ENCODE data around the gene CCNL1.
"Not testable (repeated sequence)": the region's sequence is repeated elsewhere in the genome, so short reads cannot be mapped to it uniquely, and the experiment has no call there.

CCNL1 gene

DNA sequence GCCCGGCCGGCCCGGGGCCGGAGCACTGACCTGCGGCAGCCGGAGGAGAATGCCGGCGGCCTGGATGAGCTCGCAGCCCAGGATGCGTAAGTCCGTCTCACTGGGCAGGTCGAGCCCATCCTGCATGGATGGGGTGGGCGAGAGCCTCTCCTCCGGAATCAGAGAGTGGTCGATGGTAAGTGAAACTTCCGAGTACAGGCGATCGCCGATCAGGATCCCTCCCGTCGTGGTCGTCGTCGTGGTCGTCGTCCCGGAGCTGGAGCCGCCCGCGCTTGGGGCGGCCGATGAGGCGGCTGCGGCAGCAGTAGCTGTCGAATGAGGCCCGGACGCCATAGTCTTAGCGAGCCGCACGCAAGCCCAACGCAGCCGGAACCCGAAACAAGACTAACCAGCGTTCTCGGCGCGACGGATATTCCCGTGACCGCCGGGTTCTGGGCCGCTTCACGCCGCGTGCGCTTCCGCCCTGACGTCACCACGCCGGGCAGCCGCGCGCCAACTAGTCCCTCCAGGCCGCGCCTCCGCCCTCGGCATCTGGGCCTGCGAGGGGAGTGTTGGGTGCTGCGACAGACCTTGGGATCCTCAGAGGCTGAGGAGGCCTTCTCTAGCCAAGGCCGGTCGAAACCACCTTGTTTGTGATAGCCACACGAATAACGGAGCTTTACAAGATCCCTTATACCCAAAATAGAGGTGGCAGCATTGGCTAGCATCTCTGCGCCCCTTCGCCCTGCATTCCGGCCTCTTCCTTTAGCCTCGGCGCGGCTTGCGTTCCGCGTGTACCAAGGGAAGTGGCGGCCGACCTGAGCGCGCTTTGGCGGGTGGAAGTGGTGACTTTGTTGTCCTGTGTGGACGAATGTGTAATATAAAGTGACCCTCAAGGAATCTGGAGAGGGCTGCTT, at the start of gene CCNL1:
TSS of gene CCNL1 (minus strand) at position 386 of the 896 bp plus-strand sequence. CDS start at position 333, 53 bp downstream.
- peak within 1 kb of the TSS; percentile 96 for H3K4me3 ChIP-seq (ENCODE audit: low read depth, low read length)
- TF ChIP-seq, protein P1, sequence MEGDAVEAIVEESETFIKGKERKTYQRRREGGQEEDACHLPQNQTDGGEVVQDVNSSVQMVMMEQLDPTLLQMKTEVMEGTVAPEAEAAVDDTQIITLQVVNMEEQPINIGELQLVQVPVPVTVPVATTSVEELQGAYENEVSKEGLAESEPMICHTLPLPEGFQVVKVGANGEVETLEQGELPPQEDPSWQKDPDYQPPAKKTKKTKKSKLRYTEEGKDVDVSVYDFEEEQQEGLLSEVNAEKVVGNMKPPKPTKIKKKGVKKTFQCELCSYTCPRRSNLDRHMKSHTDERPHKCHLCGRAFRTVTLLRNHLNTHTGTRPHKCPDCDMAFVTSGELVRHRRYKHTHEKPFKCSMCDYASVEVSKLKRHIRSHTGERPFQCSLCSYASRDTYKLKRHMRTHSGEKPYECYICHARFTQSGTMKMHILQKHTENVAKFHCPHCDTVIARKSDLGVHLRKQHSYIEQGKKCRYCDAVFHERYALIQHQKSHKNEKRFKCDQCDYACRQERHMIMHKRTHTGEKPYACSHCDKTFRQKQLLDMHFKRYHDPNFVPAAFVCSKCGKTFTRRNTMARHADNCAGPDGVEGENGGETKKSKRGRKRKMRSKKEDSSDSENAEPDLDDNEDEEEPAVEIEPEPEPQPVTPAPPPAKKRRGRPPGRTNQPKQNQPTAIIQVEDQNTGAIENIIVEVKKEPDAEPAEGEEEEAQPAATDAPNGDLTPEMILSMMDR (IDR thresholded peaks at IDR 0.05; ENCODE audit: low read depth, low read length) = no peak

DNA sequence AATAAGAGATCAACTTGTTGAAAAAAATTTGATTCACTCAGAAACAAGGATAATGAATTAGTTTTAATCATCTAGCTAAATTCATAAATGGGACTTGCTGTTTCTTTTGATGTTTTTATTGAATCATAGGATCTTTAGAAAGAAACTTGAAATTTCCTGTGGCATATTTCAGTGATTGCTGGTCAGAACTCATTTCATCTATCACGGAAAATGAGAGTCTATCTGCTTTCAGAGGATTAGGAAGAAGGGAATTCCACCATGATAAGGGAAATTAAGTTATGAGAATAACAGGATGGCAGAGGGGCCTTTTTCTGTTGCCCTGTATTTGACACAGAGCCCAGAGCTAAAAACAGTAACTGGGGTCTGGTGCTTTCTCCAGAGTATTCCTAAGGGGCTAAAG, 44.9 kb upstream of the CCNL1 start:
- TF ChIP-seq, protein P1 (IDR thresholded peaks at IDR 0.05; ENCODE audit: low read depth, low read length) = no peak

DNA sequence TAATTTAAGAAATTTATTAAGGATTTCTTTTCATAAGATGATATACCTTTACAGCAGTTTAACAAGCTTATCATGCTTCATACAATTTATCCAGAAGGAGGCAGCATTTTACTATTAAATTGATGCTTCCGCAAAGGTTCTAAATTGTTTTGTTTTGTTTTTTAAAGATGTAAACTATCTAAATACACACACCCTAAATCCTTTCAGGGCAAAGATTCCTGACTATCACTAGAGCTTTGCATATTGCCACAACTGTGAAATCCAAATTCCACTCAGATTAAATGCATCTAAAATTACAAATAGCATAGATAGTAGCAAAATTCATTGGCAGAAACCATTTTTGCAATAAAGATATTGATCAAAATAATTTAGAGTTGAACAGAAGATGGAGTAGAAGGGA, 44.5 kb upstream of the CCNL1 start:
- TF ChIP-seq, protein P1 (IDR thresholded peaks at IDR 0.05; ENCODE audit: low read depth, low read length) = peak; percentile 17; the same call in 1 of the 2 replicates
- H3K4me3 ChIP-seq (ENCODE audit: low read depth, low read length) = no peak overlapping the region

More for the DNA sequence above, 44.9 kb upstream of the CCNL1 start:
- no peak overlapping the region for H3K4me3 ChIP-seq (ENCODE audit: low read depth, low read length)

DNA sequence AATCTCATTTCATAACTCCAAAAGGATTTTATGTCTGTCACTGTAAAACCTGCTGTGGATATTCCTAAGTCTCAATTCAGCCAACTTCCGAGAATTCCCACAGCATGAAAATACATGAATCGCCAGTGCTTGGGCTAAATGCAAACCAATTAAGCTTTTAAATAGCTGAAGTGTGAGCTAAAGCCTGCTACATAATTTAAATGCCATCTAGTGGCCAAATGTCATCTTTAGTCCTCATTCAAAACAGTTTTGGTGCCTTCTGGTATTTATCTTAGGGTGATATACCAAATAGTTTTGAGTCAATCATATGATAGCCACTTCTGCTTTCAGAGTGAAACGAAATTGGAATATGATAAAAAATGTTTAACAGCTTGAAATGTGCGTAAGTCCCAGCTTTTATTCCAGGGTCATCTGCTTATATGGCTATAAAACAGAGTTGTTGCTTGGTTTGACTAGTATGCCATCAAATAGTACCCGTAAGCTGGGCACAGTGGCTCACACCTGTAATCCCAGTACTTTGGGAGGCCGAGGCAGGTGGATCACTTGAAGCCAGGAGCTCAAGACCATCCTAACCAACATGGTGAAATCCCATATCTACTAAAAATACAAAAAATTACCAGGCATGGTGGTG, 41.8 kb upstream of the CCNL1 start:
- TF ChIP-seq, protein P1 (IDR thresholded peaks at IDR 0.05; ENCODE audit: low read depth, low read length) = peak; percentile 24; the same call in 1 of the 2 replicates
- H3K4me3 ChIP-seq (ENCODE audit: low read depth, low read length) = no peak overlapping the region

DNA sequence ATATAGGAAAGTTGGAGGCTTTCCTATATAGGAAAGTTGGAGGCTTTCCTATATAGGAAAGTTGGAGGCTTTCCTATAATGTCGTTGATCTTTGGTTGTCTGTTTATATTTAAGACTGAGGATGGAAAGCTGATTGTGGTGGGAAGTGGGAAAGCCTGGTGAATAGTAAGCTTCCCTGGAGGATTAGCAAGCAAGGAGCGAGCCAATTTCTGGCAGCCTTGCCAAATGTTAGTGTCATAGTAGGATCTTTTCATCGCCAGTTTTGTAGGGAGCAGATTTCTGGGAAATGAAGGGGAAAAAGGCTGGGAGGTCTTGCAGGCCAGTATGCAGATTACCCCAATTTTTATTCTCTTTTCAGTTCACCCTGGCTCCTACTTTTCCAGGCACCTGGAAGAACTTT, 39.9 kb upstream of the CCNL1 start:
- H3K4me3 ChIP-seq (ENCODE audit: low read depth, low read length) = no peak overlapping the region
- TF ChIP-seq, protein P1 (IDR thresholded peaks at IDR 0.05; ENCODE audit: low read depth, low read length) = no peak

DNA sequence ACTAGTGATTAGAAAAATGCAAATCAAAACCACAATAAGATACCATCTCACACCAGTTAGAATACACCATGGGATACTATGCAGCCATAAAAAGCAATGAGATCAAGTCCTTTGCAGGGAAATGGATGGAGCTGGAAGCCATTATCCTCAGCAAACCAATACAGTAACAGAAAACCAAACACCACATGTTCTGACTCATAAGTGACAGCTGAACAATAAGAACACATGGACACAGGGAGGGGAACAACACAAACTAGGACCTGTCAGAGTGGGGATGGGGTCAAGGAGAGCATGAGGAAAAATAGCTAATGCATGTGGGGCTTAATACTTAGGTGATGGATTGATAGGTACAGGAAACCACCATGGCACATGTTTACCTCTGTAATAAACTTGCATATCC, 36.0 kb upstream of the CCNL1 start:
- H3K4me3 ChIP-seq (ENCODE audit: low read depth, low read length) = no peak overlapping the region
- TF ChIP-seq, protein P1 (IDR thresholded peaks at IDR 0.05; ENCODE audit: low read depth, low read length) = no peak

DNA sequence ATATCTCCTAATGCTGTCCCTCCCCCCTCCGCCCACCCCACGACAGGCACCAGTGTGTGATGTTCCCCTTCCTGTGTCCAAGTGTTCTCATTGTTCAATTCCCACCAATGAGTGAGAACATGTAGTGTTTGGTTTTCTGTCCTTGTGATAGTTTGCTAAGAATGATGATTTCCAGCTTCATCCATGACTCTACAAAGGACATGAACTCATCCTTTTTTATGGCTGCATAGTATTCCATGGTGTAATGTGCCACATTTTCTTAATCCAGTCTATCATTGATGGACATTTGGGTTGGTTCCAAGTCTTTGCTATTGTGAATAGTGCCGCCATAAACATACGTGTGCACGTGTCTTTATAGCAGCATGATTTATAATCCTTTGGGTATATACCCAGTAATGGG, 31.2 kb upstream of the CCNL1 start:
- not testable (repeated sequence) for H3K4me3 ChIP-seq (ENCODE audit: low read depth, low read length)

Measured in WI38 (cell line).